H1 (cell line): ENCODE results near the gene CACNA2D3. TPM values are rescaled to one million over a fixed set of nuclear protein-coding genes. Genes with fewer than 3 reads are reported as not detected.

Experiments used
- CTCF ChIA-PET: fragments of 300-600 bp; sonication (Branson Sonifier 250); formaldehyde crosslinking; loops from one replicate; lab custom pipeline; 2021; ENCODE audit not compliant: partially characterized antibody; lab: Charles Lee
- POLR2A ChIA-PET: fragments of 300-600 bp; sonication (Branson Sonifier 250); formaldehyde crosslinking; loops from one replicate; lab custom pipeline; 2021; ENCODE audit warnings: inconsistent platforms; ENCODE audit not compliant: partially characterized antibody; lab: Charles Lee
- DNase-seq, 2 experiments: peaks; one replicate each; pipeline versions ENCODE4 v3.0.0 to v3.0.0-alpha.2; 2010 to 2022; ENCODE audit warnings: low spot score in 2 of 2, low read depth in 1 of 2, mixed read lengths in 1 of 2
- FAIRE-seq: peaks from 2 replicates; lab custom pipeline; 2011; peaks lifted over from hg19 to GRCh38; lab: Jason Lieb, UNC
- H2AFZ ChIP-seq: 2 replicates; pipeline ENCODE4 v1.8.1; 2012; ENCODE audit warnings: low read length, inconsistent platforms
- H2AK5ac ChIP-seq: 2 replicates; pipeline ENCODE4 v1.6.1; 2013; ENCODE audit warnings: low read depth, low read length
- H2BK120ac ChIP-seq: replicated peaks from 2 replicates; pipeline ENCODE3; 2013; ENCODE audit warnings: low read depth, low read length, inconsistent platforms
- H2BK12ac ChIP-seq: 2 replicates; pipeline ENCODE4 v1.6.1; 2013; ENCODE audit warnings: low read depth, low read length
- H2BK15ac ChIP-seq: 2 replicates; pipeline ENCODE4 v1.6.1; 2013; ENCODE audit warnings: low read length
- H2BK20ac ChIP-seq: 2 replicates; pipeline ENCODE4 v1.6.1; 2013; ENCODE audit warnings: low read length
- H2BK5ac ChIP-seq: 2 replicates; pipeline ENCODE4 v1.6.1; 2013; ENCODE audit warnings: low read depth, low read length
- H3K14ac ChIP-seq: 2 replicates; pipeline ENCODE4 v1.6.1; 2013; ENCODE audit warnings: inconsistent platforms; ENCODE audit not compliant: insufficient read length
- H3K18ac ChIP-seq: 2 replicates; pipeline ENCODE4 v1.6.1; 2013; ENCODE audit warnings: low read length; ENCODE audit errors: extremely low read depth
- H3K23ac ChIP-seq: 2 replicates; pipeline ENCODE4 v1.6.1; 2013; ENCODE audit warnings: inconsistent platforms; ENCODE audit not compliant: insufficient read length
- H3K23me2 ChIP-seq: 2 replicates; pipeline ENCODE4 v1.6.1; 2013; ENCODE audit warnings: low read depth, low read length
- H3K27ac ChIP-seq: 2 replicates; pipeline ENCODE4 v1.6.1; 2011; ENCODE audit warnings: low read depth, low read length, inconsistent platforms
- H3K27me3 ChIP-seq, 4 experiments: replicated peaks in 1 of 4; 1 replicate in 1 of 4; 2 replicates in 3 of 4; pipeline versions ENCODE4 v1.6.1 to v1.8.1; 2011 to 2013; ENCODE audit warnings: low read length in 3 of 4, mild to moderate bottlenecking in 3 of 4, inconsistent platforms in 2 of 4, mixed read lengths in 2 of 4, moderate library complexity in 1 of 4; ENCODE audit not compliant: control insufficient read depth in 3 of 4, insufficient read depth in 3 of 4; ENCODE audit errors: extremely low read depth in 1 of 4
- H3K36me3 ChIP-seq, 4 experiments: 2 replicates each; pipeline versions ENCODE4 v1.6.1 to v1.8.1; 2011 to 2013; ENCODE audit warnings: mild to moderate bottlenecking in 4 of 4, low read length in 3 of 4, moderate library complexity in 2 of 4, control low read depth in 1 of 4, inconsistent platforms in 1 of 4; ENCODE audit not compliant: insufficient read depth in 4 of 4, control insufficient read depth in 2 of 4
- H3K4ac ChIP-seq: replicated peaks from 2 replicates; pipeline ENCODE3; 2013; ENCODE audit warnings: low read length, low read depth, mixed read lengths, inconsistent platforms; ENCODE audit not compliant: insufficient read length
- H3K4me1 ChIP-seq, 4 experiments: replicated peaks in 1 of 4; 1 replicate in 1 of 4; 2 replicates in 3 of 4; pipeline versions ENCODE4 v1.6.1 to v1.8.1; 2011 to 2013; ENCODE audit warnings: low read length in 3 of 4, inconsistent platforms in 2 of 4, mixed read lengths in 1 of 4; ENCODE audit not compliant: insufficient read depth in 4 of 4, control insufficient read depth in 3 of 4
- H3K4me2 ChIP-seq, 2 experiments: 2 replicates each; pipeline versions ENCODE4 v1.6.1 to v1.8.1; 2011 to 2013; ENCODE audit warnings: low read depth in 2 of 2, low read length in 2 of 2, control low read depth in 1 of 2, inconsistent platforms in 1 of 2, mild to moderate bottlenecking in 1 of 2; ENCODE audit not compliant: insufficient read depth in 1 of 2
- H3K4me3 ChIP-seq, 4 experiments: fragments of 200-600, 300-600 bp in 1 of 4; sonication (generic), shearing (Covaris generic), sonication (Bioruptor Twin) in 1 of 4; 2 replicates each; pipeline versions ENCODE4 v1.5.1 to v1.8.1; 2011 to 2016; ENCODE audit warnings: low read length in 4 of 4, low read depth in 3 of 4, control low read depth in 2 of 4, inconsistent platforms in 2 of 4, mild to moderate bottlenecking in 2 of 4, mixed read lengths in 1 of 4, moderate library complexity in 1 of 4; ENCODE audit not compliant: insufficient read depth in 2 of 4; ENCODE audit errors: extremely low read depth in 1 of 4
- H3K56ac ChIP-seq: replicated peaks from 2 replicates; pipeline ENCODE3; 2013; ENCODE audit warnings: low read depth, mild to moderate bottlenecking, mixed read lengths, low read length, inconsistent platforms; ENCODE audit not compliant: insufficient read length
- H3K79me1 ChIP-seq: 2 replicates; pipeline ENCODE4 v1.6.1; 2013; ENCODE audit warnings: low read depth, low read length, control low read depth
- H3K79me2 ChIP-seq, 2 experiments: 2 replicates each; pipeline versions ENCODE4 v1.6.1 to v1.8.1; 2012 to 2013; ENCODE audit warnings: low read length in 2 of 2, mild to moderate bottlenecking in 2 of 2, inconsistent platforms in 1 of 2; ENCODE audit not compliant: insufficient read depth in 2 of 2, control insufficient read depth in 1 of 2
- H3K9ac ChIP-seq, 4 experiments: replicated peaks in 1 of 4; 1 replicate in 1 of 4; 2 replicates in 3 of 4; pipeline versions ENCODE4 v1.6.1 to v1.8.1; 2011 to 2013; ENCODE audit warnings: low read depth in 3 of 4, low read length in 3 of 4, control low read depth in 2 of 4, mild to moderate bottlenecking in 2 of 4, moderate library complexity in 2 of 4, inconsistent platforms in 1 of 4; ENCODE audit errors: extremely low read depth in 1 of 4
- H3K9me3 ChIP-seq, 2 experiments: 2 replicates each; pipeline versions ENCODE4 v1.6.1 to v1.8.1; 2012 to 2013; ENCODE audit warnings: mild to moderate bottlenecking in 2 of 2, moderate library complexity in 2 of 2, control low read depth in 1 of 2, inconsistent platforms in 1 of 2, low read depth in 1 of 2, low read length in 1 of 2, mixed read lengths in 1 of 2; ENCODE audit not compliant: insufficient read depth in 2 of 2
- H4K20me1 ChIP-seq, 2 experiments: replicated peaks in 1 of 2; 2 replicates each; pipeline versions ENCODE3 to v1.8.1; 2011 to 2013; ENCODE audit warnings: inconsistent platforms in 2 of 2, low read length in 2 of 2, mild to moderate bottlenecking in 1 of 2; ENCODE audit not compliant: insufficient read depth in 2 of 2, control insufficient read depth in 1 of 2
- H4K5ac ChIP-seq: 2 replicates; pipeline ENCODE4 v1.6.1; 2013; ENCODE audit warnings: low read length, low read depth, mixed read lengths, inconsistent platforms; ENCODE audit not compliant: insufficient read length
- H4K8ac ChIP-seq: 2 replicates; pipeline ENCODE4 v1.8.0; 2013; ENCODE audit warnings: mild to moderate bottlenecking, moderate library complexity, low read length, inconsistent platforms; ENCODE audit not compliant: insufficient read depth; ENCODE audit errors: extremely low read depth
- H4K91ac ChIP-seq: replicated peaks from 2 replicates; pipeline ENCODE3; 2013; ENCODE audit warnings: low read length, mixed read lengths, inconsistent platforms; ENCODE audit not compliant: insufficient read length
- BCL11A ChIP-seq, 2 experiments: IDR thresholded peaks; one replicate each; pipeline ENCODE4 v1.6.1; 2011; ENCODE audit warnings: low read depth in 2 of 2, low read length in 2 of 2, mild to moderate bottlenecking in 2 of 2
- CHD2 ChIP-seq: IDR thresholded peaks from 2 replicates; pipeline ENCODE4 v1.6.1; 2012; ENCODE audit warnings: low read length, improper control_type of control experiment
- CTBP2 ChIP-seq: IDR thresholded peaks from 2 replicates; pipeline ENCODE4 v1.7.0; 2011; ENCODE audit warnings: borderline replicate concordance, mild to moderate bottlenecking, moderate library complexity, mixed read lengths, low read length; ENCODE audit not compliant: insufficient read depth, insufficient read length
- CTCF ChIP-seq, 3 experiments: IDR thresholded peaks; 1 replicate in 2 of 3; 2 replicates in 1 of 3; pipeline versions ENCODE4 v1.5.1 to v1.6.1; 2011; ENCODE audit warnings: low read length in 3 of 3, mild to moderate bottlenecking in 3 of 3, inconsistent platforms in 2 of 3, low read depth in 1 of 3, moderate library complexity in 1 of 3; ENCODE audit not compliant: insufficient read depth in 1 of 3; ENCODE audit errors: control extremely low read depth in 1 of 3
- FOSL1 ChIP-seq: IDR thresholded peaks from 2 replicates; pipeline ENCODE4 v1.6.1; 2011; ENCODE audit warnings: mild to moderate bottlenecking, low read depth, low read length, moderate library complexity; ENCODE audit not compliant: insufficient read depth
- GTF2F1 ChIP-seq: IDR thresholded peaks from 2 replicates; pipeline ENCODE4 v1.6.1; 2012; ENCODE audit warnings: low read depth, low read length, improper control_type of control experiment, borderline replicate concordance
- MAX ChIP-seq: IDR thresholded peaks from 2 replicates; pipeline ENCODE4 v1.6.1; 2012; ENCODE audit warnings: inconsistent platforms
- POLR2AphosphoS5 ChIP-seq: IDR thresholded peaks from 2 replicates; pipeline ENCODE4 v1.6.1; 2011; ENCODE audit warnings: low read depth, low read length
- SIN3A ChIP-seq, 2 experiments: IDR thresholded peaks in 1 of 2; conservative IDR thresholded peaks in 1 of 2; 2 replicates each; pipeline ENCODE4 v1.6.1; 2011 to 2012; ENCODE audit warnings: low read length in 2 of 2, improper control_type of control experiment in 1 of 2, low read depth in 1 of 2, mild to moderate bottlenecking in 1 of 2
- WGBS, 2 experiments: shearing (Covaris generic) in 1 of 2; methylation state at CpG; one replicate each; pipeline versions ENCODE4 v1.1.6 to v1.1.7; 2013 to 2015; ENCODE audit warnings: low lambda C conversion rate in 2 of 2, mixed read lengths in 2 of 2, inconsistent platforms in 1 of 2, low coverage in 1 of 2, missing lambda C conversion rate in 1 of 2; ENCODE audit not compliant: insufficient replicate concordance in 2 of 2, insufficient coverage in 1 of 2, insufficient read length in 1 of 2; ENCODE audit errors: extremely low coverage in 1 of 2, missing lambda C conversion rate in 1 of 2; 5-methylcytosine and 5-hydroxymethylcytosine counted together
- polyA plus RNA-seq, 7 experiments: library from polyadenylated mRNA; depleted of rRNA in 3 of 7; stranded (reverse) in 5 of 7; unstranded in 2 of 7; fragments of >200 nt in 5 of 7; fragments of 200-250 nt in 2 of 7; gene quantifications; 1 replicate in 5 of 7; 2 replicates in 1 of 7; 4 replicates in 1 of 7; pipeline versions ENCODE4 v1.2.1 to v1.2.3, GENCODE V29; 2011 to 2013; ENCODE audit warnings: missing spikeins in 2 of 7, mixed read lengths in 2 of 7
- total RNA-seq: library from RNA; stranded (reverse); fragmentation: NEBNext Ultra II Directional; extraction: Animal tissue kit (Norgen Biotek cat#: 25700); gene quantifications from 2 replicates; pipeline ENCODE4 v1.2.1, GENCODE V29; 2021

Gene CACNA2D3
- total and polyA plus RNA-seq, 2 of the 8 experiments (the other 6 are each of a cell fraction or from before 2014, with no cell fraction given) = 1.5 to 1.8 TPM

- no peak overlapping the region for H2AK5ac ChIP-seq
- no peak overlapping the region for H4K91ac ChIP-seq
- no peak overlapping the region for H2AFZ ChIP-seq
- DNase-seq (no peak), FAIRE-seq (no peak)
- no peak overlapping the region for H4K8ac ChIP-seq
- WGBS, 2 experiments = 85% methylated on average over 12 of the region's 12 CpGs; no CpG with 5 or more reads in 1 of the 2 experiments
- no peak overlapping the region for H3K14ac ChIP-seq
- no peaks in the 10 kb centered on the region for H3K27me3 ChIP-seq
- no peak overlapping the region for H2BK120ac ChIP-seq
- H2BK12ac ChIP-seq = no peak overlapping the region
- H3K4me2 ChIP-seq = no peak overlapping the region
- H3K23me2 ChIP-seq = no peaks in the 10 kb centered on the region
- H3K79me1 ChIP-seq = no peaks in the 10 kb centered on the region
- H2BK5ac ChIP-seq = no peak overlapping the region
- no peak overlapping the region for H3K27ac ChIP-seq
- no peak overlapping the region for H4K5ac ChIP-seq
- CTCF ChIA-PET = interaction anchor here (1.5 kb wide), 1 partner anchor 9 kb away, joined by 3 read pairs; no protein-coding TSS in a partner anchor
- no peaks in the 10 kb centered on the region for H3K9me3 ChIP-seq
- H2BK20ac ChIP-seq = no peak overlapping the region
- no peak overlapping the region for H3K9ac ChIP-seq
- no peaks in the 10 kb centered on the region for H3K36me3 ChIP-seq
- H3K56ac ChIP-seq = no peak overlapping the region
- no peak overlapping the region for H3K4me3 ChIP-seq
- H2BK15ac ChIP-seq = no peak overlapping the region
- peaks cover 0 to 7% (median 2%) of the 10 kb centered on the region in 4 experiments; a peak in 3 of 7 replicates for H3K4me1 ChIP-seq
- no peaks in the 10 kb centered on the region for H3K79me2 ChIP-seq
- POLR2A ChIA-PET = no interaction called here
- H3K18ac ChIP-seq = no peak overlapping the region
- H3K23ac ChIP-seq = no peak overlapping the region
- H3K4ac ChIP-seq = no peak overlapping the region
- no peaks in the 10 kb centered on the region for H4K20me1 ChIP-seq
- TF ChIP-seq CTBP2 = no peak
- TF ChIP-seq GTF2F1 = no peak
- TF ChIP-seq CHD2 = no peak
- no peak for TF ChIP-seq BCL11A (IDR thresholded peaks at IDR 0.05; ENCODE audit: low read depth in 2 of 2, low read length in 2 of 2)
- no peak for TF ChIP-seq FOSL1
- TF ChIP-seq POLR2AphosphoS5 = no peak
- TF ChIP-seq SIN3A (conservative IDR thresholded peaks at IDR 0.05 in 1 of 2, IDR thresholded peaks at IDR 0.05 in 1 of 2; ENCODE audit: low read depth in 1 of 2, low read length in 2 of 2) = no peak
- no peak for TF ChIP-seq CTCF (IDR thresholded peaks at IDR 0.05; ENCODE audit: control extremely low read depth in 1 of 3, insufficient read depth in 1 of 3, low read depth in 1 of 3, low read length in 3 of 3)
- no peak for TF ChIP-seq MAX
Observed at GRCh38 chr3:54557538-54558428, 435.4 kb downstream of the CACNA2D3 start.
